HG02852 (cell line): ENCODE results near the gene MRPL36.
"Not testable (repeated sequence)": the region's sequence is repeated elsewhere in the genome, so short reads cannot be mapped to it uniquely, and the experiment has no call there.

Experiments used
- ATAC-seq: cut with Tn5 transposase; IDR thresholded peaks from one replicate; pipeline ENCODE4 v1.9.1; 2021; ENCODE audit warnings: mild to moderate bottlenecking, moderate library complexity; ENCODE audit not compliant: unreplicated experiment

The MRPL36 gene

GRCh38 chr5:1797103-1797800 lies 2.4 kb downstream of the MRPL36 start:
- no peak for ATAC-seq

GRCh38 chr5:1796371-1797102 lies 3.1 kb downstream of the MRPL36 start:
- no peak for ATAC-seq

GRCh38 chr5:1795931-1796330 lies 3.7 kb downstream of the MRPL36 start:
- ATAC-seq = no peak

GRCh38 chr5:1795506-1795905 lies 4.1 kb downstream of the MRPL36 start:
- no peak for ATAC-seq

- no peak for ATAC-seq
Observed at GRCh38 chr5:1794901-1795290, 4.7 kb downstream of the MRPL36 start.

GRCh38 chr5:1793966-1794900 lies 5.4 kb downstream of the MRPL36 start:
- ATAC-seq = no peak

- ATAC-seq = no peak
Observed at GRCh38 chr5:1793301-1793740, 6.3 kb downstream of the MRPL36 start.

GRCh38 chr5:1792842-1793266 lies 6.8 kb downstream of the MRPL36 start:
- ATAC-seq = peak; percentile 96

- no peak for ATAC-seq
Observed at GRCh38 chr5:1791176-1791575, 8.5 kb downstream of the MRPL36 start.

GRCh38 chr5:1789834-1790471 lies 9.7 kb downstream of the MRPL36 start:
- ATAC-seq = no peak

GRCh38 chr5:1789438-1789833 lies 10.2 kb downstream of the MRPL36 start:
- not testable (repeated sequence) for ATAC-seq

- ATAC-seq = no peak
Observed at GRCh38 chr5:1788828-1789227, 10.8 kb downstream of the MRPL36 start.

- no peak for ATAC-seq
Observed at GRCh38 chr5:1788200-1788599, 11.4 kb downstream of the MRPL36 start.

- ATAC-seq = no peak
Observed at GRCh38 chr5:1787472-1788047, 12.1 kb downstream of the MRPL36 start.

- ATAC-seq = no peak
Observed at GRCh38 chr5:1786621-1787471, 12.8 kb downstream of the MRPL36 start.

GRCh38 chr5:1785984-1786383 lies 13.7 kb downstream of the MRPL36 start:
- no peak for ATAC-seq

- no peak for ATAC-seq
Observed at GRCh38 chr5:1785062-1785461, 14.6 kb downstream of the MRPL36 start.

- ATAC-seq = no peak
Observed at GRCh38 chr5:1784197-1785050, 15.2 kb downstream of the MRPL36 start.

GRCh38 chr5:1783216-1783554 lies 16.5 kb downstream of the MRPL36 start:
- peak; percentile 84 for ATAC-seq
